T-cell (primary cell): Measurements from ENCODE around the gene ANKRD28. TPM values are rescaled to one million over a fixed set of nuclear protein-coding genes. Genes with fewer than 3 reads are reported as not detected.
A peak's percentile ranks its signal among the peaks of the same experiment; 100 is the strongest.

Experiments used
- ATAC-seq, 4 experiments: fragments of 200-7000 bp in 3 of 4; fragments of 150-1000 bp in 1 of 4; cut with Tn5 transposase; replicated peaks in 1 of 4; 1 replicate in 3 of 4; 2 replicates in 1 of 4; pipeline ENCODE4 v1.10.0; 2021; ENCODE audit warnings: moderate library complexity in 3 of 4, mild to moderate bottlenecking in 2 of 4, moderate number of reproducible peaks in 1 of 4
- CTCF ChIA-PET, 2 donors: fragments of 300-600 bp; sonication (Branson Sonifier 250); formaldehyde crosslinking; loops; one replicate each; lab custom pipeline; 2022; ENCODE audit warnings: antibody characterized with exemption in 2 of 2; lab: Charles Lee
- POLR2A ChIA-PET, 2 donors: fragments of 300-600 bp; sonication (Branson Sonifier 250); formaldehyde crosslinking; loops; one replicate each; lab custom pipeline; 2022; ENCODE audit warnings: antibody characterized with exemption in 2 of 2; lab: Charles Lee
- DNase-seq, 35 experiments: peaks; one replicate each; pipeline versions ENCODE4 v3.0.0 to v3.0.0-alpha.2; 2013 to 2023
- H3K27ac ChIP-seq: one replicate; pipeline ENCODE4 v1.5.1; 2013; ENCODE audit warnings: low read length
- H3K27me3 ChIP-seq, 2 experiments: replicated peaks in 1 of 2; 1 replicate in 1 of 2; 2 replicates in 1 of 2; pipeline versions ENCODE4 v1.6.1 to v1.7.0; 2013; ENCODE audit warnings: low read length in 1 of 2, mixed read lengths in 1 of 2; ENCODE audit not compliant: control insufficient read depth in 2 of 2, insufficient read depth in 2 of 2; ENCODE audit errors: extremely low read depth in 1 of 2
- H3K36me3 ChIP-seq, 2 donors: 1 replicate in 1 of 2; 2 replicates in 1 of 2; pipeline versions ENCODE4 v1.6.1 to v1.7.0; 2013; ENCODE audit warnings: low read length in 1 of 2; ENCODE audit not compliant: control insufficient read depth in 2 of 2, insufficient read depth in 1 of 2; ENCODE audit errors: extremely low read depth in 1 of 2
- H3K4me1 ChIP-seq, 2 experiments: 1 replicate in 1 of 2; 2 replicates in 1 of 2; pipeline versions ENCODE4 v1.6.1 to v1.7.0; 2013; ENCODE audit warnings: low read length in 2 of 2, mixed read lengths in 1 of 2; ENCODE audit not compliant: insufficient read depth in 2 of 2, control insufficient read depth in 1 of 2; ENCODE audit errors: extremely low read depth in 1 of 2
- H3K4me3 ChIP-seq, 2 donors: 1 replicate in 1 of 2; 2 replicates in 1 of 2; pipeline versions ENCODE4 v1.5.1 to v1.7.0; 2013; ENCODE audit warnings: mild to moderate bottlenecking in 2 of 2, low read length in 1 of 2, moderate library complexity in 1 of 2; ENCODE audit not compliant: control insufficient read depth in 1 of 2; ENCODE audit errors: extremely low read depth in 1 of 2
- H3K9me3 ChIP-seq: 2 replicates; pipeline ENCODE4 v1.7.0; 2013
- H3K27ac Mint-ChIP-seq, 2 donors: one replicate each; pipeline ENCODE4 v1.8.0; 2020 to 2021; ENCODE audit warnings: mild to moderate bottlenecking in 2 of 2, mixed read lengths in 2 of 2
- H3K27me3 Mint-ChIP-seq, 2 donors: one replicate each; pipeline ENCODE4 v1.8.0; 2021 to 2022; ENCODE audit warnings: mixed read lengths in 2 of 2
- H3K36me3 Mint-ChIP-seq: one replicate; pipeline ENCODE4 v1.8.0; 2021; ENCODE audit warnings: mixed read lengths
- H3K4me1 Mint-ChIP-seq, 3 donors: one replicate each; pipeline ENCODE4 v1.8.0; 2020 to 2022; ENCODE audit warnings: mixed read lengths in 3 of 3, mild to moderate bottlenecking in 1 of 3
- H3K4me3 Mint-ChIP-seq, 3 donors: one replicate each; pipeline ENCODE4 v1.8.0; 2020 to 2022; ENCODE audit warnings: mild to moderate bottlenecking in 3 of 3, mixed read lengths in 3 of 3, moderate library complexity in 3 of 3
- H3K9me3 Mint-ChIP-seq, 3 donors: one replicate each; pipeline ENCODE4 v1.8.0; 2020 to 2022; ENCODE audit warnings: mixed read lengths in 3 of 3
- WGBS: methylation state at CpG from one replicate; pipeline ENCODE4 v1.1.5; 2013; ENCODE audit warnings: missing lambda C conversion rate; ENCODE audit not compliant: insufficient coverage; 5-methylcytosine and 5-hydroxymethylcytosine counted together
- total RNA-seq, 35 experiments: library from RNA in 6 of 35; stranded (reverse) in 6 of 35; fragments of 120-200 nt in 1 of 35; gene quantifications; one replicate each; pipeline versions ENCODE4 v1.2.1 to v1.2.4 and lab custom pipeline; 2013 to 2026

Gene ANKRD28
- total RNA-seq, 5 donors from 2014 or later (not counting 1 experiment from before 2014, with no cell fraction given), result 30.1 to 67.6 (median 39.0) TPM

- Histone ChIP-seq H3K4me3 (no peak overlapping the region), H3K27ac (peak overlapping the region; percentile 68), H3K27me3 (no peaks in the 10 kb centered on the region), H3K4me1 (peaks cover 9 to 47% of the 10 kb centered on the region in 2 experiments), H3K36me3 (no peaks in the 10 kb centered on the region), H3K9me3 (no peaks in the 10 kb centered on the region)
- Mint-ChIP-seq H3K4me3 (peak overlapping the region in 2 of 3 donors; percentile 3 to 20), H3K9me3 (no peaks in the 10 kb centered on the region), H3K27ac (peak overlapping the region; percentile 9 to 82), H3K27me3 (no peaks in the 10 kb centered on the region), H3K4me1 (peaks cover 75 to 89% (median 78%) of the 10 kb centered on the region in 3 donors), H3K36me3 (peaks cover 8% of the 10 kb centered on the region)
- ATAC-seq (no peak), DNase-seq (no peak)
- ChIA-PET CTCF (interaction anchor here in 1 of 2 donors (0.7 to 3.7 kb wide), 3 partner anchors 12 to 738 kb away, joined by 3 to 25 read pairs (median 3); no protein-coding TSS in a partner anchor), POLR2A (interaction anchor here (0.6 to 1.0 kb wide), 6 partner anchors 10 to 194 kb away, joined by 3 to 6 read pairs (median 3); no protein-coding TSS in a partner anchor)
These were observed 3.0 kb upstream of the ANKRD28 start for GRCh38 chr3:15800780-15801179.

DNA sequence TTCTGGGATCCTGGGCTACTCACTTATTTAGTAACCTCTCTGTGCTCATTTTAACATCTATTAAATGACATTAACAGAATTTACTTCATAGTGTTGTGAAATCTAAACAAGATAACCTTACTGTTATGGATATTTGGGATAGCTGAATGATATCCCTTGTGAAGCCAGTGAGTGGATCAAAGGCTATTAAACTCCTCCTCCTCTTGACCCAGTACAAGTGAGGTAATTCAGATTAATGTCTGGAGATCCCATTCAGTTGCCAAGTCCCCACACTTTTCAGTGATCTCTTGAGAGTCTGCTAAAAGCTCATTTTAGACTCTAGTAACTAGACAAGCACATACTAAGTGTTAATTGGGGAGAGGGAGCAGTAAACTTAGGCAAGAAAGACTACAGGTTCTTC, 2.5 kb upstream of the ANKRD28 start:
- H3K9me3 Mint-ChIP-seq, result no peaks in the 10 kb centered on the region
- peaks cover 9 to 48% of the 10 kb centered on the region in 2 experiments for H3K4me1 ChIP-seq
- POLR2A ChIA-PET, result interaction anchor here (0.5 to 1.0 kb wide), 3 partner anchors 10 to 702 kb away, joined by 3 to 6 read pairs (median 3); no protein-coding TSS in a partner anchor

GRCh38 chr3:15798533-15799245, 910 bp upstream of the ANKRD28 start:
- H3K4me3 ChIP-seq, result no peak overlapping the region
- H3K27ac Mint-ChIP-seq, result peak overlapping the region; percentile 2 to 75
- H3K4me3 Mint-ChIP-seq, result no peak overlapping the region
- WGBS, result no CpG with 5 or more reads among the region's 2 CpGs
- H3K9me3 ChIP-seq, result no peaks in the 10 kb centered on the region
- peaks cover 80 to 87% (median 81%) of the 10 kb centered on the region in 3 donors for H3K4me1 Mint-ChIP-seq
- no peak overlapping the region for H3K27ac ChIP-seq
- DNase-seq, result no peak
- peaks cover 0 to 2% of the 10 kb centered on the region in 2 donors for H3K36me3 ChIP-seq
- peaks cover 12% of the 10 kb centered on the region for H3K36me3 Mint-ChIP-seq
- ChIA-PET POLR2A (interaction anchor here in 1 of 2 donors (0.6 kb wide), 1 partner anchor 11 kb away, joined by 3 read pairs; no protein-coding TSS in a partner anchor), CTCF (interaction anchor here (0.6 to 1.2 kb wide), 3 partner anchors 15 to 700 kb away, joined by 3 to 5 read pairs (median 4); partner anchors contain the start of gene RBSN (in 1 of the 2))
- no peaks in the 10 kb centered on the region for H3K9me3 Mint-ChIP-seq
- no peaks in the 10 kb centered on the region for H3K27me3 Mint-ChIP-seq
- peaks cover 12 to 44% of the 10 kb centered on the region in 2 experiments for H3K4me1 ChIP-seq
- ATAC-seq, result no peak
- H3K27me3 ChIP-seq, result no peaks in the 10 kb centered on the region

More for the DNA sequence above, 2.5 kb upstream of the ANKRD28 start:
- Mint-ChIP-seq H3K4me3 (no peak overlapping the region), H3K27me3 (no peaks in the 10 kb centered on the region), H3K27ac (peak overlapping the region; percentile 9 to 82), H3K36me3 (peaks cover 8% of the 10 kb centered on the region), H3K4me1 (peaks cover 79 to 89% (median 80%) of the 10 kb centered on the region in 3 donors)
- no peak for ATAC-seq
- Histone ChIP-seq H3K4me3 (no peak overlapping the region), H3K27me3 (no peaks in the 10 kb centered on the region), H3K27ac (peak overlapping the region; percentile 68), H3K9me3 (no peaks in the 10 kb centered on the region), H3K36me3 (no peaks in the 10 kb centered on the region)
- CTCF ChIA-PET, result interaction anchor here (0.6 to 3.7 kb wide), 3 partner anchors 12 to 170 kb away, joined by 3 to 25 read pairs (median 3); no protein-coding TSS in a partner anchor
- no peak for DNase-seq

- H3K27me3 Mint-ChIP-seq, result no peaks in the 10 kb centered on the region
- peaks cover 72 to 82% (median 76%) of the 10 kb centered on the region in 3 donors for H3K4me1 Mint-ChIP-seq
- H3K4me3 ChIP-seq, result peak overlapping the region in 1 of 2 donors; percentile 34
- H3K4me3 Mint-ChIP-seq, result peak overlapping the region; percentile 57 to 83 (median 76)
- H3K27ac Mint-ChIP-seq, result peak overlapping the region; percentile 87
- ATAC-seq, result peak in 3 of 4 experiments; percentile 23 to 51 (median 27)
- CTCF ChIA-PET, result interaction anchor here (0.5 to 1.9 kb wide), 23 partner anchors 9 to 1740 kb away, joined by 3 to 16 read pairs (median 3); no protein-coding TSS in a partner anchor
- peaks cover 15 to 42% of the 10 kb centered on the region in 2 experiments for H3K4me1 ChIP-seq
- H3K9me3 Mint-ChIP-seq, result no peaks in the 10 kb centered on the region
- peaks cover 9% of the 10 kb centered on the region for H3K36me3 Mint-ChIP-seq
- POLR2A ChIA-PET, result interaction anchor here (0.6 to 1.0 kb wide), 12 partner anchors 11 to 712 kb away, joined by 3 to 13 read pairs (median 6); no protein-coding TSS in a partner anchor
- H3K27me3 ChIP-seq, result no peaks in the 10 kb centered on the region
- WGBS, result no CpG with 5 or more reads among the region's 5 CpGs
- H3K36me3 ChIP-seq, result peaks cover 0 to 4% of the 10 kb centered on the region in 2 donors
- peak in 2 of 35 experiments; percentile 7 to 32 for DNase-seq
- H3K27ac ChIP-seq, result peak overlapping the region; percentile 81
- no peaks in the 10 kb centered on the region for H3K9me3 ChIP-seq
These were observed 773 bp downstream of the ANKRD28 start for GRCh38 chr3:15796771-15797641.

GRCh38 chr3:15796331-15796730, 1.4 kb downstream of the ANKRD28 start:
- H3K4me1 ChIP-seq, result peaks cover 15 to 35% of the 10 kb centered on the region in 2 experiments
- H3K4me3 ChIP-seq, result peak overlapping the region in 1 of 2 donors; percentile 34
- ATAC-seq, result no peak

More at GRCh38 chr3:15796331-15796730, 1.4 kb downstream of the ANKRD28 start:
- Histone ChIP-seq H3K27ac (peak overlapping the region; percentile 81), H3K27me3 (no peaks in the 10 kb centered on the region), H3K9me3 (no peaks in the 10 kb centered on the region), H3K36me3 (peaks cover 0 to 4% of the 10 kb centered on the region in 2 donors)
- no peak for DNase-seq
- H3K36me3 Mint-ChIP-seq, result peaks cover 16% of the 10 kb centered on the region
- peak overlapping the region; percentile 57 to 83 (median 76) for H3K4me3 Mint-ChIP-seq
- no peaks in the 10 kb centered on the region for H3K9me3 Mint-ChIP-seq
- POLR2A ChIA-PET, result interaction anchor here (0.6 to 0.7 kb wide), 7 partner anchors 11 to 470 kb away, joined by 4 to 13 read pairs (median 7); no protein-coding TSS in a partner anchor
- no peaks in the 10 kb centered on the region for H3K27me3 Mint-ChIP-seq
- CTCF ChIA-PET, result interaction anchor here (0.6 to 1.9 kb wide), 9 partner anchors 9 to 594 kb away, joined by 3 to 16 read pairs (median 3); no protein-coding TSS in a partner anchor
- peaks cover 72 to 81% (median 75%) of the 10 kb centered on the region in 3 donors for H3K4me1 Mint-ChIP-seq
- WGBS, result no CpG with 5 or more reads among the region's 2 CpGs
- peak overlapping the region; percentile 87 for H3K27ac Mint-ChIP-seq
